Stimulated activated effector memory CD8-positive, alpha-beta T cell treated with anti-CD3 and anti-CD28 coated beads, Interleukin-12 subunit alpha, Interleukin-12 subunit beta, amount 100 ng/mL, for 72 hours (primary cell): Measurements from ENCODE around the gene IDH1.
A peak's percentile ranks its signal among the peaks of the same experiment; 100 is the strongest.
"Not testable (repeated sequence)": the region's sequence is repeated elsewhere in the genome, so short reads cannot be mapped to it uniquely, and the experiment has no call there.

ENCODE experiments used
- ATAC-seq: fragments of 150-1000 bp; cut with Tn5 transposase; 2 replicates; pipeline ENCODE4 v1.10.0; 2021
- DNase-seq, 2 donors: peaks; one replicate each; pipeline ENCODE4 v3.0.0; 2021 to 2022; ENCODE audit warnings: low spot score in 2 of 2
- H3K27ac Mint-ChIP-seq: one replicate; pipeline ENCODE4 v1.8.0; 2022; ENCODE audit warnings: mild to moderate bottlenecking, mixed read lengths
- H3K36me3 Mint-ChIP-seq: one replicate; pipeline ENCODE4 v1.8.0; 2022; ENCODE audit warnings: mild to moderate bottlenecking, mixed read lengths
- H3K4me1 Mint-ChIP-seq: one replicate; pipeline ENCODE4 v1.8.0; 2022; ENCODE audit warnings: mixed read lengths
- H3K4me3 Mint-ChIP-seq: one replicate; pipeline ENCODE4 v1.8.0; 2022; ENCODE audit warnings: mild to moderate bottlenecking, mixed read lengths
- H3K9me3 Mint-ChIP-seq: one replicate; pipeline ENCODE4 v1.8.0; 2022; ENCODE audit warnings: mixed read lengths

IDH1 gene

GRCh38 chr2:208267526-208267925 lies 12.7 kb upstream of the IDH1 start:
- not testable (repeated sequence) for H3K27ac Mint-ChIP-seq, H3K9me3 Mint-ChIP-seq, DNase-seq, ATAC-seq
- Mint-ChIP-seq H3K36me3 (peaks cover 32% of the 10 kb centered on the region), H3K4me3 (peak overlapping the region; percentile 90), H3K4me1 (peaks cover 42% of the 10 kb centered on the region)

- Mint-ChIP-seq H3K36me3 (peaks cover 26% of the 10 kb centered on the region), H3K9me3 (no peaks in the 10 kb centered on the region), H3K4me1 (peaks cover 42% of the 10 kb centered on the region), H3K27ac (peak overlapping the region; percentile 96), H3K4me3 (peak overlapping the region; percentile 90)
- ATAC-seq: no peak
- DNase-seq: no peak
These were observed 12.1 kb upstream of the IDH1 start for GRCh38 chr2:208266936-208267335.

- no peaks in the 10 kb centered on the region for H3K9me3 Mint-ChIP-seq
- ATAC-seq (no peak), DNase-seq (no peak)
- H3K4me1 Mint-ChIP-seq: peaks cover 42% of the 10 kb centered on the region
- H3K4me3 Mint-ChIP-seq: peak overlapping the region; percentile 90
- peaks cover 22% of the 10 kb centered on the region for H3K36me3 Mint-ChIP-seq
- peak overlapping the region; percentile 96 for H3K27ac Mint-ChIP-seq
These were observed 11.7 kb upstream of the IDH1 start for GRCh38 chr2:208266553-208266893.

GRCh38 chr2:208265801-208266552 lies 11.1 kb upstream of the IDH1 start, which contains the start of gene PIKFYVE:
TSS of gene PIKFYVE (plus strand) at chr2:208266255. CDS start at chr2:208271520, 5,265 bp downstream.
- Mint-ChIP-seq H3K4me1 (peaks cover 42% of the 10 kb centered on the region), H3K9me3 (no peaks in the 10 kb centered on the region)
- ATAC-seq: peak; percentile 93

GRCh38 chr2:208265371-208265800 lies 10.5 kb upstream of the IDH1 start:
- H3K4me3 Mint-ChIP-seq: peak overlapping the region; percentile 90
- peaks cover 11% of the 10 kb centered on the region for H3K36me3 Mint-ChIP-seq
- H3K4me1 Mint-ChIP-seq: peaks cover 42% of the 10 kb centered on the region
- no peaks in the 10 kb centered on the region for H3K9me3 Mint-ChIP-seq
- peak; percentile 69 for ATAC-seq
- peak overlapping the region; percentile 96 for H3K27ac Mint-ChIP-seq
- DNase-seq: peak; percentile 12 to 66

More at GRCh38 chr2:208265801-208266552, 11.1 kb upstream of the IDH1 start, which contains the start of gene PIKFYVE:
- H3K4me3 Mint-ChIP-seq: peak within 1 kb of the TSS; percentile 90
- H3K27ac Mint-ChIP-seq: peak within 1 kb of the TSS; percentile 96
- peaks cover 16% of the 10 kb centered on the region for H3K36me3 Mint-ChIP-seq
- peak; percentile 75 to 95 for DNase-seq

DNA sequence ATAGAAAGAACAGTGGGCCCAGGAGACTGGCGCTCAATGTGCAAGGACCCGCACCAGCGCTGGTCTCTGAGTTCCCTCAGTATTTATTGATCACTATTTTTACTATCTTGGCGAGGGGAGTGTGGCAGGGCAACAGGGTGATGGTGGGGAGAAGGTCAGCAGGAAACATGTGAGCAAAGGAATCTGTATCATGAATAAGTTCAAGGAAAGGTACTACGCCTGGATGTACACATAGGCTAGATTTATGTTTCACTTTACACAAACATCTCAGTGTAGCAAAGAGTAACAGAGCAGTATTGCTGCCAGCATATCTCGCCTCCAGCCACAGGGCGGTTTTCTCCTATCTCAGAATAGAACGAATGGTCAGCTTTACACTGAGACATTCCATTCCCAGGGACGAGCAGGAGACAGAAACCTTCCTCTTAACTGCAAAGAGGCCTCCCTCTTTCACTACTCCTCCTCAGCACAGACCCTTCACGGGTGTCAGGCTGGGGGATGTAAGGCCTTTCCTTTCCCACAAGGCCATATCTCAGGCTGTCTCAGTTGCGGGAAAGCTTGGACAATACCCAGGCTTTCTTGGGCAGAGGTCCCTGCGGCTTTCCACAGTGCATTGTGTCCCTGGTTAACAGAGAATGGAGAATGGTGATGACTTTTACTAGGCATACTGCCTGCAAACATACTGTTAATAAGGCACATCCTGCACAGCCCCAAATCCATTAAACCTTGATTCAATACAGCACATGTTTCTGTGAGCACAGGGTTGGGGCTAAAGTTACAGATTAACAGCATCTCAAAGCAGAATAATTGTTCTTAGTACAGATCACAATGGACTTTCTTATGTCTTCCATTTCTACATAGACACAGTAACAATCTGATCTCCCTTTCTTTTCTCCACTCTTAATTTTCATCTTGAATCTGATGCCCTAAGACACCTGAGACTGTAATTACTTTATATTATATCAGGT lies 2.3 kb upstream of the IDH1 start:
- H3K36me3 Mint-ChIP-seq: peaks cover 12% of the 10 kb centered on the region
- not testable (repeated sequence) for ATAC-seq

DNA sequence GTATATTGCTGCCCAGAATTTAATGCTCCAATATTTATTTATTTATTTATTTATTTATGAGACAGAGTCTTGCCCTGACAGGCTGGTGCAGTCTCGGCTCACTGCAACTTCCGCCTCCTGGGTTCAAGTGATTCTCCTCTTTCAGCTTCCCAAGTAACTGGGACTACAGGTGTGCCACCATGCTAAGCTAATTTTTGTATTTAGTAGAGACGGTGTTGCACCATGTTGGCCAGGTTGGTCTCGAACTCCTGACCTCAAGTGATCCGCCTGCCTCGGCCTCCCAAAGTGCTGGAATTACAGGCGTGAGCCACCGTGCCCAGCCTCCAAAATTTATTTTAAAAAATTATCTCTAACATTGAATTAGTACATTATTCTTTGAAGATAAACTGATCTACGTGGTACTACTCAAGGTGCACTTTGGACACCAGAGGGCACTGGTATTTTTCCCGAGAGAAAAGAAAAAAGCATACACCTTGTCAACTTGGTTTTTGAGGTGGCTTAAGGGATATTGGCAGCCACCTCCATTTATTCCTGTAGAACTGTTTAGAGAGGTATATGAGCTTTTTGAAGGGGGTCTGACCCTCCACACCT lies 1.4 kb upstream of the IDH1 start:
- H3K9me3 Mint-ChIP-seq: no peaks in the 10 kb centered on the region
- peaks cover 18% of the 10 kb centered on the region for H3K36me3 Mint-ChIP-seq
- no peak for DNase-seq
- H3K27ac Mint-ChIP-seq: no peak overlapping the region
- no peak for ATAC-seq
- H3K4me3 Mint-ChIP-seq: peak overlapping the region; percentile 100
- H3K4me1 Mint-ChIP-seq: peaks cover 17% of the 10 kb centered on the region

More for the DNA sequence above, 2.3 kb upstream of the IDH1 start:
- peaks cover 17% of the 10 kb centered on the region for H3K4me1 Mint-ChIP-seq
- not testable (repeated sequence) for H3K27ac Mint-ChIP-seq, H3K4me3 Mint-ChIP-seq, H3K9me3 Mint-ChIP-seq, DNase-seq

- H3K4me1 Mint-ChIP-seq: peaks cover 17% of the 10 kb centered on the region
These were observed 761 bp upstream of the IDH1 start for GRCh38 chr2:208255557-208256106.

DNA sequence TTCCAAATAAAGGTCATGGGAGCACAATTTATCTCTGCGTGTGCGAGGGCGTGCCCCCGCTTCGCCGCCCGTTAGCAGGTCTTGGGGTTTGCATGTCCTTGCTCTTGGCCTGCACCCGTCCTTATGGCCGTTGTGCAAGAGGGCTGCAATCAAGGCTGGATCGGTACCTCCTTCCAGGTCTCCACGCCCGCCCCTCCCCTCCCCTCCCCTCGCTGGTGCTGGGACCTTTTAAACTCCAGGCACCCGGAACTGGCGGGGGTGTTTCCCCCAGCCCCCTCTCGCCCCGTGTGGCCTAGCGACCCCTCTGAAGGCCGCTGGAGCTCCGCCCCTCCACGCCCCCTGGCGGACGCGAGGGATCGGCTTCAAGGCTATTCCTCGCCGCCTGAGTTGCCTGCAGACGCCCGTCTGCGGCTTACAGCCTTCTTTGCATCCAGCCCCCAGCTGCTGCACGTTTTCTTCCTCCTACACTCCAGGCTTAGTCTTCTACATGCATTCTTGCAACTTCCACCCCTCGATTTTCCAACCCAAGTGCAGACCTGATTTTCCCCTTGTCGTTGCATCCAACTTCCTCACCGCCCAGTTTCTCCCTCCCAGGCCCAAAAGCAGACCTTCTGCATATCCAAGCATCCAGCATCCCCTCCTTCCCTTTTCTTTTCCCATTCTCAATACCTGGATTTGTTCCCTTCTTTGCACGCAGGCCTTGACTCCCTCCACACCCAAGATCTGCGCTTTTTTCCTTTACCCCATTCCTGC lies 577 bp downstream of the IDH1 start:
- DNase-seq (peak; percentile 68 to 91), ATAC-seq (peak; percentile 88)
- Mint-ChIP-seq H3K36me3 (peaks cover 38% of the 10 kb centered on the region), H3K27ac (peak overlapping the region; percentile 50), H3K4me3 (peak overlapping the region; percentile 100), H3K9me3 (no peaks in the 10 kb centered on the region), H3K4me1 (peaks cover 17% of the 10 kb centered on the region)

More at GRCh38 chr2:208255557-208256106, 761 bp upstream of the IDH1 start:
- DNase-seq (no peak), ATAC-seq (no peak)
- Mint-ChIP-seq H3K9me3 (no peaks in the 10 kb centered on the region), H3K27ac (peak overlapping the region; percentile 50), H3K4me3 (peak overlapping the region; percentile 100), H3K36me3 (peaks cover 25% of the 10 kb centered on the region)

GRCh38 chr2:208253600-208254117 lies 1.2 kb downstream of the IDH1 start:
- Mint-ChIP-seq H3K36me3 (peaks cover 45% of the 10 kb centered on the region), H3K4me1 (peaks cover 17% of the 10 kb centered on the region), H3K4me3 (peak overlapping the region; percentile 100), H3K9me3 (no peaks in the 10 kb centered on the region), H3K27ac (no peak overlapping the region)
- DNase-seq (no peak), ATAC-seq (no peak)

DNA sequence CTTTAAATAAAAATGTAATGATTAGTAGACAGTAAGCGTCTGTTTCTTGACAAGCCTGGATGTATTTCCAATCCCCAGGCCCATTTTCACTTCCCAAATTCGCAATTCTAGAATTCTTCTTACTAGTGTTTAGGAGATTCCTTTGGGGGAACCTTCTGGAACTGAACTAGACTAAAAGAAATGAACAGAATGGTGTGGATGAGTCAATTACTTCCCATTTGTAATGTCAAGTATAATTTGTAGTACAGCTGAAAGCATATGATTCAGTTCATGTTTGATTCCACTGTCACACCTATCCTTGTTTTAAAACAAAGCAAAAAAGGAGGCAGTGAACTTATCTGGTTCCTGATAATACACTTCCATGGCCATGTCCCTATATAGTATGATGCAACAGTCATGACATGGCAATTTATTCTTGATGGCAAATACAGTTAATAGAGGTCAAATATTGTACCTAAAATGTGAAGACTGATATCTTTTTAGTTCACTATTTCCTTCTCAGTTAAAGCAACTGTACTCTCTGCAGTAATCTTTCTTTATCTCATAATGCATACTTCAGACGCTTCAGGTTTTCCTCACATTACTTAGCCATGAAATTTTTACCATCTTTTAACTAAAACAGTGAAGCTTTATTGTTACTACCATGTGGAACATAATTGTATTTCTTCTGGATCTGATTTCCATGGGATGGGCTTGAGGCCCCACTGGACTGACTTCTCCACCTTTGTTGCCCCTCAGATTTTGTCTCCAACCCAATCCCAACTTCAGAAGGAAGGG lies 2.0 kb downstream of the IDH1 start:
- H3K27ac Mint-ChIP-seq: no peak overlapping the region
- H3K4me3 Mint-ChIP-seq: peak overlapping the region; percentile 100
- H3K9me3 Mint-ChIP-seq: no peaks in the 10 kb centered on the region
- DNase-seq (no peak), ATAC-seq (no peak)
- H3K36me3 Mint-ChIP-seq: peaks cover 52% of the 10 kb centered on the region
- H3K4me1 Mint-ChIP-seq: peaks cover 17% of the 10 kb centered on the region

DNA sequence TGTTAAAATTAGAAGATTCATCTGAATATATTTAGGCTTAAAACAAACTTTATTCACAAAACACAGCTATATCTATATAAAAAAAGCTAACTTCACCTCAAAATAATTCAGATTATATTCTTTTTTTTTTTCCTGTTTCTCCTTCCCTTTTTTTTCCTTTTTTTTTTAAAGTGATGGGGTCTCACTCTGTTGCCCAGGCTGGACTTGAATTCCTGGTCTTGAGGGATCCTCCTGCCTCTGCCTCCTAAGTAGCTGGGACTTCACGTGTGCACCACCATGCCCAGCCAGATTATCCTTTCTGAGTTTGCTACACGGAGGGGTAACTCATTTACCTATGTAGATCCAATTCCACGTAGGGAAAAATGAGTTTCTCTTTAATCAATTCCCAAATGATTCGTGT lies 3.8 kb downstream of the IDH1 start:
- no peak for ATAC-seq
- H3K4me3 Mint-ChIP-seq: no peak overlapping the region
- peaks cover 17% of the 10 kb centered on the region for H3K4me1 Mint-ChIP-seq
- H3K36me3 Mint-ChIP-seq: peaks cover 70% of the 10 kb centered on the region
- H3K9me3 Mint-ChIP-seq: no peaks in the 10 kb centered on the region
- DNase-seq: no peak
- no peak overlapping the region for H3K27ac Mint-ChIP-seq

- DNase-seq: no peak
- H3K4me1 Mint-ChIP-seq: peaks cover 11% of the 10 kb centered on the region
- H3K9me3 Mint-ChIP-seq: no peaks in the 10 kb centered on the region
- ATAC-seq: no peak
- H3K4me3 Mint-ChIP-seq: no peak overlapping the region
- H3K27ac Mint-ChIP-seq: no peak overlapping the region
- H3K36me3 Mint-ChIP-seq: peaks cover 77% of the 10 kb centered on the region
These were observed 4.5 kb downstream of the IDH1 start for GRCh38 chr2:208250388-208250787.
